K562 (cell line): Measurements from ENCODE around the gene RPEL1. TPM values are rescaled to one million over a fixed set of nuclear protein-coding genes. Genes with fewer than 3 reads are reported as not detected.

Experiments used
- GTF2A2 ChIP-seq: IDR thresholded peaks from 2 replicates; pipeline ENCODE4 v1.6.1; 2016; ENCODE audit warnings: mild to moderate bottlenecking, missing genetic modification characterization, missing compliant biosample characterization
- GTF2E2 ChIP-seq: fragments of 200-800 bp; sonication (Bioruptor generic); IDR thresholded peaks from 2 replicates; pipeline ENCODE4 v1.6.1; 2016; ENCODE audit warnings: missing genetic modification characterization, missing compliant biosample characterization
- HDAC2 ChIP-seq: fragments of 450-650 bp; IDR thresholded peaks from 2 replicates; pipeline ENCODE4 v1.6.1; 2016; ENCODE audit warnings: mild to moderate bottlenecking
- JUND ChIP-seq, 2 experiments: IDR thresholded peaks; 2 replicates in 1 of 2; 3 replicates in 1 of 2; pipeline ENCODE4 v1.6.1; 2011; ENCODE audit warnings: borderline replicate concordance in 2 of 2, low read depth in 2 of 2, low read length in 2 of 2, improper control_type of control experiment in 1 of 2, missing biosample characterization in 1 of 2, missing genetic modification characterization in 1 of 2, missing genetic modification reagents in 1 of 2
- L3MBTL2 ChIP-seq: fragments of 450-650 bp; IDR thresholded peaks from 2 replicates; pipeline ENCODE4 v1.6.1; 2016; ENCODE audit warnings: mild to moderate bottlenecking, moderate library complexity
- MAFF ChIP-seq: IDR thresholded peaks from 2 replicates; pipeline ENCODE4 v1.6.1; 2012; ENCODE audit warnings: low read length, improper control_type of control experiment
- MAFG ChIP-seq: fragments of 450-650 bp; conservative IDR thresholded peaks from 2 replicates; pipeline ENCODE4 v1.6.1; 2016; ENCODE audit warnings: missing genetic modification characterization, missing compliant biosample characterization
- POLR2AphosphoS5 ChIP-seq: IDR thresholded peaks from 2 replicates; pipeline ENCODE4 v1.6.1; 2011; ENCODE audit warnings: mild to moderate bottlenecking, low read depth, low read length, moderate library complexity; ENCODE audit not compliant: control insufficient read depth, insufficient read depth
- SMAD3 ChIP-seq: fragments of 450-650 bp; formaldehyde crosslinking; conservative IDR thresholded peaks from 2 replicates; pipeline ENCODE4 v1.4.0; 2020; ENCODE audit warnings: mild to moderate bottlenecking
- SOX6 ChIP-seq: fragments of 450-650 bp; IDR thresholded peaks from 2 replicates; pipeline ENCODE4 v1.6.1; 2014; ENCODE audit warnings: mild to moderate bottlenecking
- ZBTB17 ChIP-seq: fragments of 450-650 bp; formaldehyde crosslinking; IDR thresholded peaks from 2 replicates; pipeline ENCODE4 v1.4.0; 2020; ENCODE audit warnings: mild to moderate bottlenecking
- ZFP30 ChIP-seq: fragments of 250-450 bp; sonication (Bioruptor Pico); IDR thresholded peaks from 2 replicates; pipeline ENCODE4 v1.8.0; 2022; ENCODE audit warnings: moderate library complexity, mild to moderate bottlenecking, inconsistent platforms, borderline replicate concordance
- ZNF146 ChIP-seq: IDR thresholded peaks from one replicate; pipeline ENCODE4 v1.6.1; 2018; ENCODE audit warnings: missing compliant biosample characterization; ENCODE audit not compliant: unreplicated experiment
- ZNF76 ChIP-seq: fragments of 250-450 bp; sonication (Bioruptor Pico); IDR thresholded peaks from 2 replicates; pipeline ENCODE4 v1.4.0; 2020; ENCODE audit warnings: mild to moderate bottlenecking, moderate library complexity, borderline replicate concordance
- polyA plus RNA-seq, 8 experiments: library from polyadenylated mRNA; depleted of rRNA in 4 of 8; stranded (reverse) in 5 of 8; unstranded in 3 of 8; fragments of >200 nt; fragmentation: Nextera tagmentation in 2 of 8; fragmentation: Illumina TruSeq in 1 of 8; extraction: Ambion mirVana in 2 of 8; extraction: Trizol in 1 of 8; gene quantifications; 2 replicates each; pipeline versions ENCODE4 v1.2.1 to v1.2.3, GENCODE V29; 2011 to 2014; ENCODE audit warnings: inconsistent platforms in 1 of 8, missing spikeins in 1 of 8
- total RNA-seq, 7 experiments: library from RNA; depleted of rRNA in 6 of 7; stranded (reverse); fragments of >200 nt in 6 of 7; fragmentation: Illumina TruSeq in 2 of 7; extraction: Trizol in 2 of 7; gene quantifications; 2 replicates each; pipeline versions ENCODE4 v1.2.1 to v1.2.3, GENCODE V29; 2011 to 2021; ENCODE audit warnings: low replicate concordance in 1 of 7
- TF ChIP-seq, protein P1 (sequence below), 2 experiments: fragments of 150-350 bp in 1 of 2; IDR thresholded peaks; 2 replicates each; pipeline ENCODE4 v1.6.1; 2012 to 2016; ENCODE audit warnings: low read depth in 2 of 2, low read length in 2 of 2, mild to moderate bottlenecking in 1 of 2, moderate library complexity in 1 of 2
- TF ChIP-seq, protein P2 (sequence below): fragments of 450-650 bp; conservative IDR thresholded peaks from 2 replicates; pipeline ENCODE4 v1.6.1; 2016; ENCODE audit warnings: missing genetic modification characterization, low read depth, mild to moderate bottlenecking, control low read depth, missing compliant biosample characterization

The RPEL1 gene
- total and polyA plus RNA-seq, 9 of the 15 experiments (the other 6 are each of a cell fraction or from before 2014, with no cell fraction given) = 0.04 to 0.15 (median 0.07) TPM; not detected in 4

GRCh38 chr10:103197174-103197573 is 48.5 kb upstream of the RPEL1 start (continued):
- TF ChIP-seq, protein P1, sequence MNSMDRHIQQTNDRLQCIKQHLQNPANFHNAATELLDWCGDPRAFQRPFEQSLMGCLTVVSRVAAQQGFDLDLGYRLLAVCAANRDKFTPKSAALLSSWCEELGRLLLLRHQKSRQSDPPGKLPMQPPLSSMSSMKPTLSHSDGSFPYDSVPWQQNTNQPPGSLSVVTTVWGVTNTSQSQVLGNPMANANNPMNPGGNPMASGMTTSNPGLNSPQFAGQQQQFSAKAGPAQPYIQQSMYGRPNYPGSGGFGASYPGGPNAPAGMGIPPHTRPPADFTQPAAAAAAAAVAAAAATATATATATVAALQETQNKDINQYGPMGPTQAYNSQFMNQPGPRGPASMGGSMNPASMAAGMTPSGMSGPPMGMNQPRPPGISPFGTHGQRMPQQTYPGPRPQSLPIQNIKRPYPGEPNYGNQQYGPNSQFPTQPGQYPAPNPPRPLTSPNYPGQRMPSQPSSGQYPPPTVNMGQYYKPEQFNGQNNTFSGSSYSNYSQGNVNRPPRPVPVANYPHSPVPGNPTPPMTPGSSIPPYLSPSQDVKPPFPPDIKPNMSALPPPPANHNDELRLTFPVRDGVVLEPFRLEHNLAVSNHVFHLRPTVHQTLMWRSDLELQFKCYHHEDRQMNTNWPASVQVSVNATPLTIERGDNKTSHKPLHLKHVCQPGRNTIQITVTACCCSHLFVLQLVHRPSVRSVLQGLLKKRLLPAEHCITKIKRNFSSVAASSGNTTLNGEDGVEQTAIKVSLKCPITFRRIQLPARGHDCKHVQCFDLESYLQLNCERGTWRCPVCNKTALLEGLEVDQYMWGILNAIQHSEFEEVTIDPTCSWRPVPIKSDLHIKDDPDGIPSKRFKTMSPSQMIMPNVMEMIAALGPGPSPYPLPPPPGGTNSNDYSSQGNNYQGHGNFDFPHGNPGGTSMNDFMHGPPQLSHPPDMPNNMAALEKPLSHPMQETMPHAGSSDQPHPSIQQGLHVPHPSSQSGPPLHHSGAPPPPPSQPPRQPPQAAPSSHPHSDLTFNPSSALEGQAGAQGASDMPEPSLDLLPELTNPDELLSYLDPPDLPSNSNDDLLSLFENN (IDR thresholded peaks at IDR 0.05; ENCODE audit: low read depth in 2 of 2, low read length in 2 of 2) = no peak
- peak; percentile 43 for TF ChIP-seq SOX6
- TF ChIP-seq, protein P2, sequence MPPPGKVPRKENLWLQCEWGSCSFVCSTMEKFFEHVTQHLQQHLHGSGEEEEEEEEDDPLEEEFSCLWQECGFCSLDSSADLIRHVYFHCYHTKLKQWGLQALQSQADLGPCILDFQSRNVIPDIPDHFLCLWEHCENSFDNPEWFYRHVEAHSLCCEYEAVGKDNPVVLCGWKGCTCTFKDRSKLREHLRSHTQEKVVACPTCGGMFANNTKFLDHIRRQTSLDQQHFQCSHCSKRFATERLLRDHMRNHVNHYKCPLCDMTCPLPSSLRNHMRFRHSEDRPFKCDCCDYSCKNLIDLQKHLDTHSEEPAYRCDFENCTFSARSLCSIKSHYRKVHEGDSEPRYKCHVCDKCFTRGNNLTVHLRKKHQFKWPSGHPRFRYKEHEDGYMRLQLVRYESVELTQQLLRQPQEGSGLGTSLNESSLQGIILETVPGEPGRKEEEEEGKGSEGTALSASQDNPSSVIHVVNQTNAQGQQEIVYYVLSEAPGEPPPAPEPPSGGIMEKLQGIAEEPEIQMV (tag) = no peak
- TF ChIP-seq L3MBTL2 = 0 out of 2 replicates have a peak, but pooled peaks have one; percentile 17
- TF ChIP-seq MAFG (tag) = peak; percentile 71
- TF ChIP-seq POLR2AphosphoS5 = peak; percentile 39; the same call in 1 of the 2 replicates
- 0 out of 2 replicates have a peak, but pooled peaks have one; percentile 54 for TF ChIP-seq ZNF76 (CRISPR knock-in tag)
- peak; percentile 46; the same call in 1 of the 2 replicates for TF ChIP-seq MAFF
- TF ChIP-seq HDAC2 = peak; percentile 78
- no peak for TF ChIP-seq GTF2A2
- TF ChIP-seq SMAD3 = 0 out of 2 replicates have a peak, but pooled peaks have one; percentile 61
- TF ChIP-seq GTF2E2 (tag) = 0 out of 2 replicates have a peak, but pooled peaks have one; percentile 50
- no peak for TF ChIP-seq ZNF146 (CRISPR knock-in tag)
- no peak for TF ChIP-seq ZFP30
- peak; percentile 97 for TF ChIP-seq JUND (IDR thresholded peaks at IDR 0.05; ENCODE audit: borderline replicate concordance, low read depth, low read length)
- peak; percentile 91; the same call in 2 of the 3 replicates for TF ChIP-seq JUND (tag; IDR thresholded peaks at IDR 0.05; ENCODE audit: borderline replicate concordance, low read depth, low read length)
- TF ChIP-seq ZBTB17 (CRISPR knock-in tag) = 0 out of 2 replicates have a peak, but pooled peaks have one; percentile 53
